Uterus (tissue), 2 donors: Measurements from ENCODE around the gene C9orf78.

ENCODE experiments used
- CTCF ChIP-seq, 4 experiments: fragments of 200-600 bp in 2 of 4; fragments of 450-650 bp in 2 of 4; sonication (generic) in 2 of 4; IDR thresholded peaks; one replicate each; pipeline ENCODE4 v1.5.1; 2016 to 2019; ENCODE audit warnings: antibody characterized with exemption in 4 of 4, mild to moderate bottlenecking in 2 of 4, moderate library complexity in 1 of 4
- POLR2A ChIP-seq, 2 donors: fragments of 450-650 bp; IDR thresholded peaks; one replicate each; pipeline ENCODE4 v1.6.1; 2016; ENCODE audit warnings: antibody characterized with exemption in 2 of 2, mild to moderate bottlenecking in 1 of 2, moderate library complexity in 1 of 2

- TF ChIP-seq CTCF (IDR thresholded peaks at IDR 0.05) (no peak), POLR2A (IDR thresholded peaks at IDR 0.05) (no peak)
These were observed 12.1 kb downstream of the C9orf78 start for GRCh38 chr9:129822898-129823541.
